Dendritic cell treated with granulocyte-macrophage colony-stimulating factor and Interleukin-4, amounts not matched to agents 40 ng/mL and 50 ng/mL, for 4 days (primary cell): ENCODE data around the gene LRCH2.
"Not testable (repeated sequence)": the region's sequence is repeated elsewhere in the genome, so short reads cannot be mapped to it uniquely, and the experiment has no call there.

ENCODE experiments used
- H3K27ac Mint-ChIP-seq: one replicate; pipeline ENCODE4 v1.8.0; 2022; ENCODE audit warnings: mild to moderate bottlenecking, mixed read lengths
- H3K27me3 Mint-ChIP-seq: one replicate; pipeline ENCODE4 v1.8.0; 2022; ENCODE audit warnings: mild to moderate bottlenecking, mixed read lengths
- H3K36me3 Mint-ChIP-seq: one replicate; pipeline ENCODE4 v1.8.0; 2022; ENCODE audit warnings: low read depth, mixed read lengths
- H3K4me1 Mint-ChIP-seq: one replicate; pipeline ENCODE4 v1.8.0; 2022; ENCODE audit warnings: low read depth, mixed read lengths
- H3K4me3 Mint-ChIP-seq: one replicate; pipeline ENCODE4 v1.8.0; 2022; ENCODE audit warnings: mild to moderate bottlenecking, moderate library complexity, mixed read lengths
- H3K9me3 Mint-ChIP-seq: one replicate; pipeline ENCODE4 v1.8.0; 2022; ENCODE audit warnings: mixed read lengths
- intact Hi-C: fragments of 100-400 bp; cut with micrococcal nuclease; formaldehyde crosslinking; loops from one replicate; pipeline ENCODE4 v1.15.0; 2022

Gene LRCH2

GRCh38 chrX:115232933-115233496, 881 bp downstream of the LRCH2 start:
- Mint-ChIP-seq H3K27me3 (peaks cover 26% of the 10 kb centered on the region), H3K4me1 (no peaks in the 10 kb centered on the region), H3K4me3 (no peak overlapping the region), H3K9me3 (no peaks in the 10 kb centered on the region), H3K36me3 (no peaks in the 10 kb centered on the region), H3K27ac (no peak overlapping the region)
- intact Hi-C loops, result no loop called here

- no peaks in the 10 kb centered on the region for H3K9me3 Mint-ChIP-seq
- H3K4me3 Mint-ChIP-seq, result no peak overlapping the region
- peaks cover 18% of the 10 kb centered on the region for H3K27me3 Mint-ChIP-seq
- H3K36me3 Mint-ChIP-seq, result no peaks in the 10 kb centered on the region
- no peaks in the 10 kb centered on the region for H3K4me1 Mint-ChIP-seq
- H3K27ac Mint-ChIP-seq, result no peak overlapping the region
- intact Hi-C loops, result no loop called here
Measured at GRCh38 chrX:115229337-115230003, 4.4 kb downstream of the LRCH2 start.

GRCh38 chrX:115226929-115227328, 7.0 kb downstream of the LRCH2 start:
- intact Hi-C loops, result no loop called here

DNA sequence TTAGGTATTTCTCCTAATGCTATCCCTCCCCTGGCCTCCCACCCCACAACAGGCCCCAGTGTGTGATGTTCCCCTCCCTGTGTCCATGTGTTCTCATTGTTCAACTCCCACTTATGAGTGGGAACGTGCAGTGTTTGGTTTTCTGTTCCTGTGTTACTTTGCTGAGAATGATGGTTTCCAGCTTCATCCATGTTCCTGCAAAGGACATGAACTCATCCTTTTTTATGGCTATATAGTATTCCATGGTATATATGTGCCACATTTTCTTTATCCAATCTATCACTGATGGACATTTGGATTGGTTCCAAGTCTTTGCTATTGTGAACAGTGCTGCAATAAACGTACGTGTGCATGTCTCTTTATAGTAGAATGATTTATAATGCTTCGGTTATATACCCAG, 16.6 kb downstream of the LRCH2 start:
- H3K9me3 Mint-ChIP-seq, H3K27ac Mint-ChIP-seq, intact Hi-C loops, H3K36me3 Mint-ChIP-seq, H3K27me3 Mint-ChIP-seq, H3K4me1 Mint-ChIP-seq, H3K4me3 Mint-ChIP-seq: not testable (repeated sequence)

More at GRCh38 chrX:115226929-115227328, 7.0 kb downstream of the LRCH2 start:
- Mint-ChIP-seq H3K36me3 (no peaks in the 10 kb centered on the region), H3K4me1 (no peaks in the 10 kb centered on the region), H3K27me3 (peaks cover 3% of the 10 kb centered on the region), H3K4me3 (no peak overlapping the region), H3K27ac (no peak overlapping the region), H3K9me3 (no peaks in the 10 kb centered on the region)

DNA sequence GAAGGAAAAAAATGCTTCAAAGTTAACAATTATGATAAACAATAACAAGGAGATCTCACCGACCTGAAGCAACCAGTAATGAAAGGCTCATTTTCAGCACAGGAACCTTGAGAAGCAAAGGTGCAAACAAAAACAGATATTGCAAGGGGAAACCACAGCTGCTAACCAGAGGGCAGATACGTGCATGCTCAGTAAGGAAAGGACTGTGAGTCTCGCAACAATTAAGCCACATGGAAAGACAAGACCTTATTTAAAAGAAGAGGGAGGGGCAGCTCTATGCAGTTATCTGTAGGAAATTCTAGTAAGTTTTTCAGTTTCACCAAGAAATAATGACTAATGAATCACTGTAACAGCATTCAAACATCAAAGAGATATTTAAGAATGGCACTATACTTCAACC, 19.3 kb downstream of the LRCH2 start:
- intact Hi-C loops, result no loop called here

GRCh38 chrX:115214151-115214550, 19.7 kb downstream of the LRCH2 start:
- H3K36me3 Mint-ChIP-seq, result no peaks in the 10 kb centered on the region
- H3K27ac Mint-ChIP-seq, result no peak overlapping the region
- no peaks in the 10 kb centered on the region for H3K27me3 Mint-ChIP-seq
- peaks cover 9% of the 10 kb centered on the region for H3K9me3 Mint-ChIP-seq
- no peaks in the 10 kb centered on the region for H3K4me1 Mint-ChIP-seq
- intact Hi-C loops, result no loop called here
- H3K4me3 Mint-ChIP-seq, result no peak overlapping the region

More for the DNA sequence above, 19.3 kb downstream of the LRCH2 start:
- Mint-ChIP-seq H3K4me1 (no peaks in the 10 kb centered on the region), H3K9me3 (peaks cover 9% of the 10 kb centered on the region), H3K36me3 (no peaks in the 10 kb centered on the region), H3K4me3 (no peak overlapping the region), H3K27me3 (no peaks in the 10 kb centered on the region), H3K27ac (no peak overlapping the region)

- H3K27ac Mint-ChIP-seq, intact Hi-C loops: not testable (repeated sequence)
Measured at GRCh38 chrX:115209547-115209946, 24.3 kb downstream of the LRCH2 start.

DNA sequence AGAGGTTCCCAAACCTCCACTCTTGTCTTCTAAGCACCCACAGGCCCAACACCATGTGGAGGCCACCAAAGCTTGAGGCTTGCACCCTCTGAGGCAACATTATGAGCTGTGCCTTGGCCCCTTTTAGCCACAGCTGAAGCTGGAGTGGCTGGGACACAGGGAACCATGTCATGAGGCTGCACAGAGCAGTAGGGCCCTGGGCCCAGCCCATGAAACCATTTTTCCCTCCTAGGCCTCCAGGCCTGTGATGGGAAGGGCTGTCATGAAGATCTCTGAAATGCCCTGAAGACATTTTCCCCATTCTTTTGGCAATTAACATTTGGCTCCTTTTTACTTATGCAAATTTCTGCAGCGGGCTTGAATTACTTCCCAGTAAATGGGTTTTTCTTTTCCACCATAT, 29.9 kb downstream of the LRCH2 start:
- Mint-ChIP-seq H3K27ac (no peak overlapping the region), H3K4me1 (no peaks in the 10 kb centered on the region), H3K36me3 (no peaks in the 10 kb centered on the region), H3K27me3 (no peaks in the 10 kb centered on the region), H3K9me3 (peaks cover 44% of the 10 kb centered on the region), H3K4me3 (no peak overlapping the region)
- intact Hi-C loops, result no loop called here

More at GRCh38 chrX:115209547-115209946, 24.3 kb downstream of the LRCH2 start:
- not testable (repeated sequence) for H3K27me3 Mint-ChIP-seq, H3K36me3 Mint-ChIP-seq, H3K4me1 Mint-ChIP-seq, H3K4me3 Mint-ChIP-seq
- peaks cover 15% of the 10 kb centered on the region for H3K9me3 Mint-ChIP-seq

GRCh38 chrX:115192244-115192700, 41.6 kb downstream of the LRCH2 start:
- Mint-ChIP-seq H3K36me3 (no peaks in the 10 kb centered on the region), H3K27ac (no peak overlapping the region), H3K4me1 (no peaks in the 10 kb centered on the region), H3K9me3 (peaks cover 33% of the 10 kb centered on the region), H3K27me3 (no peaks in the 10 kb centered on the region), H3K4me3 (no peak overlapping the region)
- intact Hi-C loops, result no loop called here

DNA sequence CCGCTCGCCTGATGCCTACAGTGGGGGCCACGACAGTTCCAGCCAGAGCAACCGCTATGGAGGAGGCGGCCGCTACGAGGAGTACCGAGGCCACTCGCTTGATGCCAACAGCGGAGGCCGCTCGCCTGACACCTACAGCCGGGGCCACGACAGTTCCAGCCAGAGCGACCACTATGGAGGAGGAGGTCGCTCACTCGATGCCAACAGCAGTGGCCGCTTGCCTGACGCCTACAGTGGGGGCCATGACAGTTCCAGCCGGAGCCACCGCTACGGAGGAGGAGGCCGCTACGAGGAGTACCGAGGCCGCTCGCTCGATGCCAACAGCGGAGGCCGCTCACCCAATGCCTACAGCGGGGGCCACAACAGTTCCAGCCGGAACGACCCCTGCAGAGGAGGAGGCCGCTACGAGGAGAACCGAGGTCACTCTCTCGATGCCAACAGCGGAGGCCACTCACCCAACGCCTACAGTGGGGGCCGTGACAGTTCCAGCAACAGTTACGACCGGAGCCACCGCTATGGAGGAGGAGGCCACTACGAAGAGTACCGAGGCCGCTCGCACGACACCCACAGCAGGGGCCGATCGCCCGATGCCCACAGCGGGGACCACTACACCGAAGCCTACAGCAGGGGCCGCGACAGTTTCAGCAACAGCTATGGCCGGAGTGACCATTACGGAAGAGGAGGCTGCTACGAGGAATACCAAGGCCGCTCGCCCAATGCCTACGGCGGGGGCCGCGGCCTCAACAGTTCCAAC, 42.2 kb downstream of the LRCH2 start:
- Mint-ChIP-seq H3K36me3 (no peaks in the 10 kb centered on the region), H3K27ac (no peak overlapping the region), H3K4me1 (no peaks in the 10 kb centered on the region), H3K4me3 (no peak overlapping the region), H3K27me3 (no peaks in the 10 kb centered on the region), H3K9me3 (peaks cover 28% of the 10 kb centered on the region)
- intact Hi-C loops, result no loop called here

- Mint-ChIP-seq H3K9me3 (peaks cover 28% of the 10 kb centered on the region), H3K27ac (no peak overlapping the region), H3K4me1 (no peaks in the 10 kb centered on the region), H3K4me3 (no peak overlapping the region), H3K27me3 (no peaks in the 10 kb centered on the region), H3K36me3 (no peaks in the 10 kb centered on the region)
- intact Hi-C loops, result no loop called here
Measured at GRCh38 chrX:115190636-115191489, 43.0 kb downstream of the LRCH2 start.

GRCh38 chrX:115189646-115190635, 44.0 kb downstream of the LRCH2 start:
- no peaks in the 10 kb centered on the region for H3K36me3 Mint-ChIP-seq
- H3K27ac Mint-ChIP-seq, result no peak overlapping the region
- peaks cover 28% of the 10 kb centered on the region for H3K9me3 Mint-ChIP-seq
- intact Hi-C loops, result no loop called here
- H3K4me1 Mint-ChIP-seq, result no peaks in the 10 kb centered on the region
- H3K4me3 Mint-ChIP-seq, result no peak overlapping the region
- no peaks in the 10 kb centered on the region for H3K27me3 Mint-ChIP-seq

DNA sequence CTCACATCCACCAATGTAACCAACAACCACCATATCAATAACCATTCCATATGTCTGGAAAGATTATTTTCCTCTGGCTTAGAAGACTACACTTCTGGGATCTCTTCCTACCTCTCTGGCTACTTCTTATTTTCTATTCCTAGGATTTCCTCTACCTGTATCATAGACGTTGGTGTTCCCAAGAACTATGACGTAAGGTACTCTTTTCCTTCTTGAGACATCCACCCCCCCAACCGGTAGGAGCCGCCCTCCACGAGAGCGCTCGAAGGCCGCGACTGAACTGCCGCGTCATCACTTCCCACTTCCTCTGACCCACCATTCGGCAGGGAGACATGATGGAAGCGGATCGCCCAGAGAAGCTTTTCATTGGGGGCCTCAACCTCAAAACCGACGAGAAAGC, 44.8 kb downstream of the LRCH2 start, which contains the start of gene RBMXL3:
RBMXL3 (plus strand) TSS at position 301 of the 400 bp plus-strand sequence; CDS start at position 333, 32 bp downstream.
- H3K4me1 Mint-ChIP-seq, result no peaks in the 10 kb centered on the region
- intact Hi-C loops, result no loop called here
- H3K4me3 Mint-ChIP-seq, result no peak within 1 kb of the TSS
- H3K27me3 Mint-ChIP-seq, result no peaks in the 10 kb centered on the region
- no peaks in the 10 kb centered on the region for H3K36me3 Mint-ChIP-seq
- no peak within 1 kb of the TSS for H3K27ac Mint-ChIP-seq
- H3K9me3 Mint-ChIP-seq, result peaks cover 28% of the 10 kb centered on the region
